D721Med (cell line): ENCODE data around the gene HDGFL1.

Experiments
- DNase-seq: peaks from one replicate; pipeline ENCODE4 v3.0.0; 2011; ENCODE audit warnings: low spot score; ENCODE audit not compliant: insufficient read length
- FAIRE-seq: peaks from 2 replicates; lab custom pipeline; 2011; peaks lifted over from hg19 to GRCh38; lab: Jason Lieb, UNC
- TF ChIP-seq, protein P1 (sequence below): IDR thresholded peaks from 2 replicates; pipeline ENCODE4 v1.5.1; 2012; ENCODE audit warnings: mild to moderate bottlenecking, control low read depth; ENCODE audit not compliant: insufficient read depth; ENCODE audit errors: missing control alignments

HDGFL1 gene

DNA sequence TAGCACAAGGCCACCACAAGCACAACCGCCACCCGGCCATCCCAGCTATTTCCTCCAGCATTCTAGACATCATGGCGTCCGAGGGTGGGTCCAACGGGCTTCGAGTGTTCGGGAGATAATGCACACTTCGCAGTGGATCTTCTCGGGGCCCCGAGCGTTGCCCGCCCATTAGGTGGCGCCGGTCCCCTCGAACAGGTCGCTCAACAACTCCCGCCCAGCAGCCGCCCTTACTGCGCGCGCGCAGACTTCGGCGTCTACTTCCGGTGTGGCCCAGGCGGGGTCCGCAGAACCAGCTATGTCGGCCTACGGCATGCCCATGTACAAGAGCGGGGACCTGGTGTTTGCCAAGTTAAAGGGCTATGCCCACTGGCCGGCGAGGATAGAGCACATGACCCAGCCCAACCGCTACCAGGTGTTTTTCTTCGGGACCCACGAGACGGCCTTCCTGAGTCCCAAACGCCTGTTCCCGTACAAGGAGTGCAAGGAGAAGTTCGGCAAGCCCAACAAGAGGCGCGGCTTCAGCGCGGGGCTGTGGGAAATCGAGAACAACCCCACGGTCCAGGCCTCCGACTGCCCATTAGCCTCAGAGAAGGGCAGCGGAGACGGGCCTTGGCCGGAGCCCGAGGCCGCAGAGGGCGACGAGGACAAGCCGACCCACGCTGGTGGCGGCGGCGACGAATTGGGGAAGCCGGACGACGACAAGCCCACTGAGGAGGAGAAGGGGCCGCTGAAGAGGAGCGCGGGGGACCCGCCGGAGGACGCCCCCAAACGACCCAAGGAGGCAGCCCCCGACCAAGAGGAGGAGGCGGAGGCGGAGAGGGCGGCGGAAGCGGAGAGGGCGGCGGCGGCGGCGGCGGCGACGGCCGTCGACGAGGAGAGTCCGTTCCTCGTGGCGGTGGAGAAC is at the start of gene HDGFL1:
Gene HDGFL1 (plus strand): TSS at position 286 of the 904 bp plus-strand sequence. CDS start 10 bp downstream, at position 296.
- FAIRE-seq (no peak), DNase-seq (no peak)
- TF ChIP-seq, protein P1, sequence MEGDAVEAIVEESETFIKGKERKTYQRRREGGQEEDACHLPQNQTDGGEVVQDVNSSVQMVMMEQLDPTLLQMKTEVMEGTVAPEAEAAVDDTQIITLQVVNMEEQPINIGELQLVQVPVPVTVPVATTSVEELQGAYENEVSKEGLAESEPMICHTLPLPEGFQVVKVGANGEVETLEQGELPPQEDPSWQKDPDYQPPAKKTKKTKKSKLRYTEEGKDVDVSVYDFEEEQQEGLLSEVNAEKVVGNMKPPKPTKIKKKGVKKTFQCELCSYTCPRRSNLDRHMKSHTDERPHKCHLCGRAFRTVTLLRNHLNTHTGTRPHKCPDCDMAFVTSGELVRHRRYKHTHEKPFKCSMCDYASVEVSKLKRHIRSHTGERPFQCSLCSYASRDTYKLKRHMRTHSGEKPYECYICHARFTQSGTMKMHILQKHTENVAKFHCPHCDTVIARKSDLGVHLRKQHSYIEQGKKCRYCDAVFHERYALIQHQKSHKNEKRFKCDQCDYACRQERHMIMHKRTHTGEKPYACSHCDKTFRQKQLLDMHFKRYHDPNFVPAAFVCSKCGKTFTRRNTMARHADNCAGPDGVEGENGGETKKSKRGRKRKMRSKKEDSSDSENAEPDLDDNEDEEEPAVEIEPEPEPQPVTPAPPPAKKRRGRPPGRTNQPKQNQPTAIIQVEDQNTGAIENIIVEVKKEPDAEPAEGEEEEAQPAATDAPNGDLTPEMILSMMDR: no peak

DNA sequence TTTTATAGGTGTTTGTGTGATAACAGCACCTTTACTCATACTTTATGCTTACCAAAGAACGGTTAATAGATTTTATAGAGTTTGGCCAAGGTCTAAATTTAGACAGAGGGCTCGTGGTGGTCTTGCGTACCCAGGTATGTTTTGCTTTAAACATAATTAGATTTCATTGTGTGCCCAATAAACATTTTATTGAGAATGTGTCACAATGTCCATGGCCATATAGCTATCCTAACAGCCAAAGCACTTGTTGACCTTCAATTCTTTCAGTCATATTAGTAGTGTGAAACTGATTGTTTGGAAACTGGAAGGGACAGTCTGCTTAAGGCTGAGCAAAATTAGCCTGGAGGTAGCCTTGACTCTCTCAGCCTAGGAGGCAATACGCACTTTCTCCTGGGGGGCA is 48.3 kb upstream of the HDGFL1 start:
- FAIRE-seq: no peak
- no peak for DNase-seq

DNA sequence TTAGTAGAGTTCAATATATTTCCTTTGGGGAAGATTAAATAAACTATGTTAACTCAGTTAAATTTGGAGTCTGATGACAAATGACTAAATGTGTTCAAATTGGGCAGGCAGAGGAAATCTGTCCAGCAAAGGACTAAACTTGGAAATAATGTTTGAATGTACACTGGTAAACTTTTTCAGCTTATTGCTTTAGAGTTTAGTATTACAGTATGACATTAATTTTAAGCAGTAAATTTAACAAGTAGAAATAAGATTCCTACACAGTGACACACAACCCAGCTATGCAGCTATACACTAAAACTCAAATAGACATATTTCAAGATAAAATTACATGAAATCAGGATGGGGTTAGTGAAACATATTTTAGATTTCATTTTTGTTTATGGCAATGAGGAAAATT is 42.6 kb upstream of the HDGFL1 start:
- DNase-seq: no peak
- FAIRE-seq: no peak
- TF ChIP-seq, protein P1: no peak

More for the DNA sequence above, 48.3 kb upstream of the HDGFL1 start:
- TF ChIP-seq, protein P1: no peak

DNA sequence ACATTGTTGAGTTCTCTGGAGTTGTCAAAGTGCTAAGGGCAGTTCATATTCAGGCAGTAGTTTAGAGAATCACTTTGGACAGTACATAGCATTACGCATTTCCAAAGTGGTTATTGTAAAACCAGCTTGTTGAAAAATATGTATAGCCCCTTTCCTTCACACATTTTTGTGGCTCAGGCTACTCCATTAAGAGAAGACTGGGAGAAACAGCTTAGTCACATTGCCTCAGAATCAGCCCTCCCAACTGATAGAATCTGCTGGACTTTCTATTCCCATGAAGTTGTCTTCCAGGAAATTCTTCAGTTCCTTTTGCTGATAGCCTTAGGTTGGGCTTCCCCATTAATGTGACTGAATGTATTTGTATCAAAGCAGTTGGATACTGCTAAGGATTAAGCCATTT is 39.5 kb upstream of the HDGFL1 start:
- TF ChIP-seq, protein P1: no peak
- DNase-seq (no peak), FAIRE-seq (no peak)

DNA sequence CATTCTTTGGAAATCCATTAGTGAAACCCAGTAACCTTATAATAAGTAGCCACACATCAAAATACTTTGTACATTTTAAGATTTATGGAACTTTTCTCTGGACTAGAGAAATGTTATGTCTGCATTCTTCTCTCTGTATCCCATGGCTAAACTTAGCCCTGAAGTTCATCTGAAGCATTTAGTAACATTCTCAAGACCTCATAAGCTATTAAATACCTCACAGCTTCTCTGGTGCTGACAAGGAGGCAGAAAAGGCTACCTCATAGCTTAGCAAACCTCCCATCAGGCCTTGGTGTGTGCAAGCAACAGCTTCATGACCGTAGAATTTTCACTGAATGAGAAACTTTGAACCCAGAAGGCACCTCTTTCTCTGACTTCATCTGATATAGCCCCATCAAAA is 38.9 kb upstream of the HDGFL1 start:
- FAIRE-seq (no peak), DNase-seq (no peak)
- TF ChIP-seq, protein P1: no peak

DNA sequence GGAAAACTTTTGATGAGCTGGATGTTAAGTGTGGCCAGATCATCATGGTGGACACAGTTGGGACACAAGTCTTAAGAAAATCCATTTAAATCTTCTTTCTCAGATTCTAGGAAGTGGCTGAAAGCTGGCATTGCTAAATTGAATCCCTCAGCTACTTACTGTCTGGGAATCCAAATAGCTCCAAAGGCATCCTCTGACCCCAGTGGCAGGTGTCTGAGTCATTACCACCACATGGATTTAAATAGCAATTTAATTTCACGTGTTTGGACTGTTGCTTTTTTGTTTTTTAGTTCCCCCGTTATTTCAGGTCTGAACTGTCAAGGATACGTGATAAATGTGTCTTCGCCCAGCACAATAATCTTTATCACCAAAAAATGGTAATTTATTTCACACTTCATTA is 33.2 kb upstream of the HDGFL1 start:
- no peak for FAIRE-seq
- DNase-seq: no peak
- TF ChIP-seq, protein P1: no peak

DNA sequence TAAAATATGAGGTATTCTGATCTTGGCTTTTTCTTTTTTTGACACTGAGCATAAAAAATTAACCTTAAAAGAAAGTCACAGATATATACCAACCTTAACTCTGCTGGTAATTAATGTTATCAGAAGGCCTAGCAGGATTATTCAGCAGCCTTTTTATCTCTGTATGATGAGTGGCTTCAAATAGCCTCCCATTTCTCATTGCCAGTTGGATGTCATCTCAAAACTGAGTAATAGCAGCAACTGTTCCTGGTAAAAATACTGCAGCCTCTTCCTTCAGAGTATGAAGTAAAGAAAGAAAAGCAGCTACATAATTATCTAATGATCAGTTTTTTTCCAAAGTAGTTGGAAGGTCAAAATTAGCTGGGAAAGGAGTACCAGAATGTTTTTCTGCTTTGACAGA is 24.9 kb upstream of the HDGFL1 start:
- DNase-seq: no peak
- TF ChIP-seq, protein P1: no peak
- FAIRE-seq: no peak
